T47D (cell line): Measurements from ENCODE around the gene ADPRHL1.

ENCODE experiments used
- DNase-seq, 2 experiments: peaks; one replicate each; pipeline versions ENCODE4 v3.0.0 to v3.0.0-alpha.2; 2011 to 2012; ENCODE audit warnings: low read depth in 1 of 2, low spot score in 1 of 2
- JUND ChIP-seq: IDR thresholded peaks from 2 replicates; pipeline ENCODE4 v1.6.1; 2012; ENCODE audit warnings: low read depth
- in situ Hi-C: cut with HindIII; loops from 2 replicates; pipeline ENCODE4 v1.10.0; 2016; ENCODE audit warnings: low sequenced_read_pairs, low pct_unique_long_range_greater_than_20kb

ADPRHL1 gene

DNA sequence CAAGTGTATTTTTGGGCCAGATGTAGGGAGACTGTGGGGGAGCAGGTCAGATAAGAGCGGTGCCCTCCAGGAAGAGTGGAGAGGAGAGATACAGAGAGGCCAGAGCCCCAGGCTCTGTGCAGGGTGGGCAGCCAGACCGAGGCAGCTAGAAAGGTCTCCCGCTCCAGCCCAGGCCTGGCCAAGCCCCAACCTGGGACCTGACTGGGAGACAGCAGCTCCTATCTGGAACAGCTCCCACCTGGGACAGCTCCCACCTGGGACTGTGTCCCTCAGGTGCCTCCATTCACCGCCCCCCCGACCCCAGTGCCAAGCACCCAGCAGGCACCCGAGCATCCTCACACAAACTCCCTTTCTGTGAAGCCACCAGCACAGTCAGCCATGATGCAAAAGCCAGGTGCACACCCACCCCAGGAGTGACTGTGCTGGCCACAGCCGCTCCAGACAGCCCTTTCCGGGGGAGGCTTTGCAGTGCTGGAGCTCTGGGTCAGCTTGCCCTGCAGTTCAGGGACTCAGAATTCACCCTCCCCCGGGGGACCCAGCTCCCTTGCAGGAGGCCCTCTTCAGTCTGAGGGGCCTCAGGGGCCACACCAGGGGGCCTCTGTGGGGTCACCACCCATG, 87.2 kb downstream of the ADPRHL1 start:
- in situ Hi-C loops: no loop called here
- no peak for TF ChIP-seq JUND
- DNase-seq: peak in 1 of 2 experiments; percentile 22

DNA sequence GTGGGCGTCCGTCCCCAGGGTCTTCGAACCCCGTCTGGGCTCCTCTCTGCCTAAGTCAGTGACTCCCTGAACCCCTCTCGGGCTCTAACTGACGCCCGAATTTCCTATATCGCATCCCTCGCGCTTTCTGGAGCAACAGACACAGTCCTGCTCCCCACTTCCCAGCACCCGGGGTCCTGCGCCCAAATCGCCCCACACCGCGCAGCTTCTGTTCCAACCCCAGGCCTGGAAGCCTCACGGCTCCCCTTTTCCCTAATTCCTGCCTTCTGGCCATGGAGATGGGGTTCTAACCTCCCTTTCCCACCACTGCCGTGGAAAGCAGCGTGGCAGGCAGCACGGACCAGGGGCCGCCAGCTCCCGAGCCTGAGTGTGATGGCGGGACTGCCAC, 87.7 kb downstream of the ADPRHL1 start:
- TF ChIP-seq JUND: no peak
- no peak for DNase-seq
- in situ Hi-C loops: no loop called here

DNA sequence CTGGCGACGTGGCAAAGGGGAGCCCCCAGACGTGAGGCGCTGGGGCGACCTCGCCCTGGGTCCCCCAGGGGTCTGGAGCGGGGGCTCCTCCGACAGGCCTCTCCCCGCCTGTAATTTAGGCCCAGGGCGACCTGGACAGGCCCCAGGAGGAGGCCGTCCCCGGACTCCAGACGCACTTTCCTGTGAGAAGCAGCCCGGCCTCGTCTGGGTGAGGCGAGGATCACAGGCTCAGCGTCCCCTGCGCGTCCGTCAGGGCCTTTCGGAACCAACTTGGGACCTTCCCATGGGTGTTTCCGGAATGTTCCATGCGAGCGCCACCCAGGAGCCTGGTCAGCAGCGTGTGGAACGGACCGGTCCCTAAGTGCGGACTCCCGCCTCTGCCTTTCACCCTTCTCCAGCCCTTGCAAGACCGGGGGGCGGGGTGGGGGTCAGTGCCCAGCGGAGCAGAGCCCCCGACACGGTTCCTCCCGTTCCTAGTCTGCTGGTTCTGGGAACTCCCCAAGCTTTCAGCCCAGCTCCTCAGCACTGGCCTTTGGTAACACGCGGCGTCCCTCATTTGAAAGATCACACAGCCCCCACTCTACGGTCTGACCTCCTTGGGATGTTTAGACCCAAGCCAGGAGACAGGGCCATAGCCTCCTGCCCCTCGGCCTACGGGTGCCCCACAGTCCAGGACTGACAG, 88.2 kb downstream of the ADPRHL1 start:
- in situ Hi-C loops: no loop called here
- DNase-seq: no peak
- TF ChIP-seq JUND: no peak

GRCh38 chr13:113364311-113364889, 88.9 kb downstream of the ADPRHL1 start:
- TF ChIP-seq JUND: no peak
- in situ Hi-C loops: no loop called here
- peak in 1 of 2 experiments; percentile 80 for DNase-seq

DNA sequence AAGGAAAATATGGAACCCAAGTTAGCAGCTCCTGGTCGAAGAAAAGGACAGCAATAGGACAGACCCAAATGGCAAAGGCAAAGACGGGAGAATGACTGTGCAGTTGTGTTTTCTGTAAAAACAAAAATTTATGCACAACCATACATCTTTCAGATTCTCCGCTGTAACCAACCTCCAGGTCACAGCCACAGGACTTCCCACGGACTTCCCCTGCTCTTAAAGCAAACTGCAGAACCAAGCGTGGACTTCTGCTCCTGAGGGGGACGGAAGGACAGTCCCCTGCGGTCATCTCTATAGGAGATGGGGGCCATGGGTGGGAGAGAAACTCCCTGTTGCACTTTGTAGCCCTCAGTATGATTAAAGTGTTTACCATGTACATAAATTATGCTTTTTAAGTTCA, 91.9 kb downstream of the ADPRHL1 start:
- in situ Hi-C loops: no loop called here
- TF ChIP-seq JUND: no peak
- no peak for DNase-seq

GRCh38 chr13:113360446-113360845, 92.8 kb downstream of the ADPRHL1 start:
- DNase-seq: no peak
- in situ Hi-C loops: no loop called here
- TF ChIP-seq JUND: no peak

- no peak for TF ChIP-seq JUND
- in situ Hi-C loops: no loop called here
- no peak for DNase-seq
Observed at GRCh38 chr13:113359571-113359970, 93.7 kb downstream of the ADPRHL1 start.

GRCh38 chr13:113358653-113359190, 94.6 kb downstream of the ADPRHL1 start:
- no peak for DNase-seq
- no peak for TF ChIP-seq JUND
- in situ Hi-C loops: no loop called here

DNA sequence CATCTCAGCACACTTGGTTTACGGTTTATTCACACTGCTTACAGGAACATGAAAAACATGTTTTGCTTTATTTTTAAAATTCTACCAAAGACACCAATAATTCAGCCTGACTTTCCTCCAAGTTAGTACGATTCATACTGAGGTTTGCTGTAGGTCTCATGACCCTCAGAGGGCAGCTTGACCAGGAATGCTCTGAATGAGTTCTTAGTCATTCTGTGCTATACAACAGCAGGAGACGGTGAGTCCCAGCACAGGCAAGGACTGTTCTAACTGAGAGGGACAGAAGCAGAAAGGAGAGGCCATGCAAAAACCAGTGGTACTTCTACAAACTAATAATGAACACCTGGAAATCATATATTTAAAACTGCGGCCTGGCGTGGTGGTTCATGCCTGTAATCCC, 95.8 kb downstream of the ADPRHL1 start:
- no peak for DNase-seq
- TF ChIP-seq JUND: no peak
- in situ Hi-C loops: no loop called here

- no peak for TF ChIP-seq JUND
- in situ Hi-C loops: no loop called here
- DNase-seq: no peak
Observed at GRCh38 chr13:113356596-113356995, 96.7 kb downstream of the ADPRHL1 start.

DNA sequence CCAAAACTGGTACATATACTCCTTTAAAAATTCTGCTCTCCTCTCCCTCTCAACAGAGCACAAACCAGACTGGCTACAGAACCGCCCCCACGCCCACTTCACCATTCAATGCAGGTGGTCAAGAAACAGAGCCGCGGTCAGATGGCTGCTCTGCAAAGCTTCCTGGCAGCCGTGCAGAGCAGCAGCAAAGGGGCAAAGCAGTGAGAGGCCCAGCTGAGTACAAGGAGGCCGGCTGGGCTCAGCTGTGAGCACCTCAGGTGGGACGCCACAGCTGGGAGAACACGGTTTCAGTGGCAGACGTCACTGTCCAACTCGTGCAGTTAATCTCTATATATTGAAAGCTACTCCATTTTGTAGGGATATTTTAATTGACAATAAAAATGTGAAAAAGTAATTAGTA, 97.7 kb downstream of the ADPRHL1 start:
- in situ Hi-C loops: no loop called here
- TF ChIP-seq JUND: no peak
- DNase-seq: no peak

DNA sequence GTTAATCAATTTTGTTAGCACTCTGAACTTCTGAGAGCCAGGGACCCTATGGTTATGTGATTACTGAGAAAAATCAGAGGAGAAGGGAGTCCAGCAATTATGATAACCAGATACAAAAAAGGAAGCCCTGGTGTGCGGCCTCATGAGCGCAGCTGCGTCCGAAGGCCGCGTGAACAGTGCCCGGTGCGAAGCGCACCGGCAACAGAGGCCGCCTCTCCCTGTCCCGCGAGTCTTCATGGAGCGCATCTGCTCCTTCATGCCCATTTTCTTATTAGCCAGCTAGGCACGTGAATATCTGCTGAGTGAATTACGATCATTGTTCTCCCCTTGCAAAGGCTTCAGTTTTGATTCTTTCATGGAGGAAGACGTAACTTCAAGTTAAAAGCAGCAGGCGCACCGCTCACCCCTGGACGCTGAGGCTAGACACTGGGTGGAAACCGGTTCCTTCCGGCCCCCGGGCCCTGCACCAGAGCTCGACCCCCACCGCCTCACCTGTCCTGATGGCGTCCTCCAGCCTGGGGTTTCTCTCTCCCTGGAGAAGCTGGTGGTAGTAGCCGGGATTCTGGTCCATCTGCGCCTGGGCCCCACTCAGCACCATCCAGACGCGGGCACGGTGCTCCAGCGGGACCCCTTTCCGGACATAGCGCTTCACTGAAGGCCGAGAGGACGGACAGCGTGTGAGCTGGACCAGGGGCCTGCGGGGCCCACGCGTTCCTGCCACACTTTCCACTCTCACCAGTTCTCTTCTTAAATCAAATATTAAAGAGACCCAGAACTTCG, 98.3 kb downstream of the ADPRHL1 start:
- in situ Hi-C loops: no loop called here
- TF ChIP-seq JUND: no peak
- DNase-seq: no peak
